ENCODE measurements around the gene PCDHGC5. TPM values are rescaled to one million over a fixed set of nuclear protein-coding genes. Genes with fewer than 3 reads are reported as not detected.
A peak's percentile ranks its signal among the peaks of the same experiment; 100 is the strongest.

PCDHGC5 gene
- total and polyA plus RNA-seq, 11 donors = 0.72 to 5.4 (median 3.0) TPM

DNA sequence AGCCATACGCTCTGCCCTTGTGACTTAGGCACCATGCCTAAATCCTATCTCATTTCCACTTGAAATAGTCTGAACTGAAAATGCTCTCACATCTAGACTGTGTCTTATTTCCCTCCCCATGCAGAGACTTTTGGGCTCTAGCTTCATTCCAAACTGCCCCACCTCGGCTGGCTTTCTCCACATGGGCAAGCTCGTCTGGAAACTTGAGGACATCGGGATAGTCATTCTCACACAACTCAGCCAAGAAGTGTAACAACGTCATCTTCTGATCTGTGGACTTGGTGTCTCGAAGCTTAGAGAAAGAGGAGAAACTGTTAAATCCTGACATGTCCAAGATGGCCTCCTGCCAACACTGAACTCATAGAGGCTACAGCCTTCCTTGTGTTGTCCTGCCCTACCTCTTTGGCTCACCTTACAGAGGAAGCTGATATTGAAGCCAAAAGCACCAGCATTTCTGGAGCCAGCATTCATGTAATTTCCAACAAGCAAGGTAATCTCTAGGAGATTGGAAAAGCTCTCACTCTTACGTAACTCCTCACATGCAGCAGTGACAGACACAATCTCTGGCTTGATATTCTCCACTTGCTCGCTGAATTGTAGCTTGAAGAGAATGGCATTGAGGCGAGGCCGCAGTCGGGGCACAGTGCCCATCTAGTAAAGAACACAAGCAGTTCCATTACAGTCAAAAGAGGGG is 39.6 kb downstream of the PCDHGC5 start:
- peaks cover 0 to 91% (median 51%) of the 10 kb centered on the region in 9 donors for H3K36me3 ChIP-seq
- peak overlapping the region; percentile 63 to 90 (median 84) for H3K27ac ChIP-seq
- TF ChIP-seq POLR2A (IDR thresholded peaks at IDR 0.05) = no peak
- TF ChIP-seq, protein P1, sequence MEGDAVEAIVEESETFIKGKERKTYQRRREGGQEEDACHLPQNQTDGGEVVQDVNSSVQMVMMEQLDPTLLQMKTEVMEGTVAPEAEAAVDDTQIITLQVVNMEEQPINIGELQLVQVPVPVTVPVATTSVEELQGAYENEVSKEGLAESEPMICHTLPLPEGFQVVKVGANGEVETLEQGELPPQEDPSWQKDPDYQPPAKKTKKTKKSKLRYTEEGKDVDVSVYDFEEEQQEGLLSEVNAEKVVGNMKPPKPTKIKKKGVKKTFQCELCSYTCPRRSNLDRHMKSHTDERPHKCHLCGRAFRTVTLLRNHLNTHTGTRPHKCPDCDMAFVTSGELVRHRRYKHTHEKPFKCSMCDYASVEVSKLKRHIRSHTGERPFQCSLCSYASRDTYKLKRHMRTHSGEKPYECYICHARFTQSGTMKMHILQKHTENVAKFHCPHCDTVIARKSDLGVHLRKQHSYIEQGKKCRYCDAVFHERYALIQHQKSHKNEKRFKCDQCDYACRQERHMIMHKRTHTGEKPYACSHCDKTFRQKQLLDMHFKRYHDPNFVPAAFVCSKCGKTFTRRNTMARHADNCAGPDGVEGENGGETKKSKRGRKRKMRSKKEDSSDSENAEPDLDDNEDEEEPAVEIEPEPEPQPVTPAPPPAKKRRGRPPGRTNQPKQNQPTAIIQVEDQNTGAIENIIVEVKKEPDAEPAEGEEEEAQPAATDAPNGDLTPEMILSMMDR (IDR thresholded peaks at IDR 0.05) = no peak
- peak in 2 of 5 donors; percentile 60 to 70 for DNase-seq
- no peaks in the 10 kb centered on the region for H3K9me3 ChIP-seq
- intact Hi-C loops (cut with DNase I) = loop anchor here in 8 of 10 donors (2.0 to 10.0 kb wide), 11 partner anchors 30 to 204 kb away; partner anchors contain the start of genes PCDHGA11 (in 2 of the 8), PCDHGB7 (in 2 of the 8), PCDHGA1 (in 1 of the 8) and PCDHGA10 (in 1 of the 8)
- 25 to 41% (median 35%) methylated on average over 11 of the region's 11 CpGs for whole genome bisulfite sequencing, 4 donors
- peaks cover 2 to 52% (median 40%) of the 10 kb centered on the region in 12 donors for H3K4me1 ChIP-seq
- no peaks in the 10 kb centered on the region for H3K27me3 ChIP-seq
- H3K4me3 ChIP-seq = no peak overlapping the region
- peak; percentile 49 to 78 (median 61) for ATAC-seq

DNA sequence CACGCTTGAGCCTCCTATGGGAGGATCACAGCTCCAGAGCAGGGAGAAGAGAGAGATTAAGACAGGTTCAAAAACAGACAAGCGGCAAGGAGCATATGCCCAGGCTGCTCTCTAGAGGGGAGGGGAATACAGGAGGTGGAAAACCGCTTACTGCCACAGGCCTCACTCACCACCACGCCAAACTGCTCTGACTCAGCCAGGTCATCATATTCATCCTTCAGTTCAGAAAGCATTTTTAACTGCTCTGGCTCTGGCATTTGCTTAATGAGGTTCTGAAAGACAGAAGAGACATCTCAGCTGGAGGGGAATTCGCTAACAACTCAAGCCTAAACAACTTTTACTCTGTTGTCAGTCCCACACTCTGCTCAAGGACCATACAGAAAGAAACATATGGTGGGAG is 40.1 kb downstream of the PCDHGC5 start:
- Histone ChIP-seq H3K4me1 (peaks cover 2 to 50% (median 37%) of the 10 kb centered on the region in 12 donors), H3K36me3 (peaks cover 0 to 91% (median 52%) of the 10 kb centered on the region in 9 donors), H3K4me3 (no peak overlapping the region), H3K27me3 (no peaks in the 10 kb centered on the region), H3K27ac (peak overlapping the region; percentile 63 to 90 (median 84)), H3K9me3 (no peaks in the 10 kb centered on the region)
- ATAC-seq = peak; percentile 29 to 82 (median 76)
- DNase-seq = peak in 3 of 5 donors; percentile 56 to 76 (median 66)
- no peak for TF ChIP-seq POLR2A (IDR thresholded peaks at IDR 0.05)
- TF ChIP-seq, protein P1 (IDR thresholded peaks at IDR 0.05) = no peak
- WGBS, 4 donors = 41 to 49% (median 43%) methylated on average over 5 of the region's 5 CpGs
- intact Hi-C loops (cut with DNase I) = loop anchor here in 9 of 10 donors (1.0 to 10.0 kb wide), 12 partner anchors 24 to 204 kb away; partner anchors contain the start of genes PCDHGA11 (in 2 of the 9), PCDHGB7 (in 2 of the 9), PCDHGA1 (in 1 of the 9) and PCDHGA10 (in 1 of the 9)

DNA sequence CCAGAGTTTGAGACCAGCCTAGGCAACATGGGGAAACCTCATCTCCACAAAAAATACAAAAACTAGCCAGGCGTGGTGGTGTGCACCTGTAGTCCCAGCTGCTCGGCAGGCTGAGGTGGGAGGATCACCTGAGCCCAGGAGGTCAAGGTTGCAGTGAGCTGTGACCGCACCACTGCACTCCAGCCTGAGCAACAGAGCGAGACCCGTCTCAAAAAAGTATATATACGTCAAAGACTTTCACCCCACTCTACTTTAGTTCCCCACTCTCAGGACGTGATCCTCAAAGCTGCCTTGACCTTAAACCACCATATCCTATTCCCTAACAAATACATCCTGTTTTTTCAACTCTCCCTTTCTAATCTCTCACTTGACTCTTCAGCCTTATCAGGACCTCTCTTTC is 41.0 kb downstream of the PCDHGC5 start:
- Histone ChIP-seq H3K9me3 (no peaks in the 10 kb centered on the region), H3K36me3 (peaks cover 0 to 93% (median 52%) of the 10 kb centered on the region in 9 donors), H3K27me3 (no peaks in the 10 kb centered on the region), H3K4me3 (no peak overlapping the region), H3K4me1 (peaks cover 2 to 43% (median 29%) of the 10 kb centered on the region in 12 donors), H3K27ac (peak overlapping the region; percentile 63 to 90 (median 84))
- 84 to 91% (median 90%) methylated on average over 7 of the region's 7 CpGs for WGBS, 4 donors
- intact Hi-C loops (cut with DNase I) = loop anchor here in 9 of 10 donors (1.0 to 10.0 kb wide), 12 partner anchors 23 to 205 kb away; partner anchors contain the start of genes PCDHGA11 (in 2 of the 9), PCDHGB7 (in 2 of the 9), PCDHGA1 (in 1 of the 9) and PCDHGA10 (in 1 of the 9)
- DNase-seq = no peak
- ATAC-seq = no peak
- TF ChIP-seq, protein P1 (IDR thresholded peaks at IDR 0.05) = no peak
- no peak for TF ChIP-seq POLR2A (IDR thresholded peaks at IDR 0.05)

DNA sequence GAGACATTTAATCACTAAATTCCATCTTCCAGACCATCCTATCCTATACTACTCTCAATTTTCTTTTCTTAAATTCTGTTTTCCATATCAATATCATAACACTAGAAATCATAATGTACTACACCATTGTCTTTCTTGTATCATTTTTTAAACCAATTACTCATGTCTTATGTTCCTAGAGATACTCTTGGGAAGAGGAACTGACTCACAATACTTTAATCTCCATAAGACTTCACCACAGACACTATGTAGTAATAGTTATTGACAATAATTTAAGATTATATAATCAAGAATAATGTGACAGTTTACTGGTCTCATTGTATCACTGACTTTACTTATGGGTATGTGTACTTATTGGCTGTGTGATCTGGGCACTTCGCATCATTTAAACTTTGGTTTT is 43.8 kb downstream of the PCDHGC5 start:
- WGBS, 4 donors = 91 to 99% (median 97%) methylated on average over 1 of the region's 1 CpG

More for the DNA sequence above, 43.8 kb downstream of the PCDHGC5 start:
- H3K27ac ChIP-seq = no peak overlapping the region
- no peaks in the 10 kb centered on the region for H3K27me3 ChIP-seq
- H3K9me3 ChIP-seq = no peaks in the 10 kb centered on the region
- intact Hi-C loops (cut with DNase I) = no loop called here
- H3K36me3 ChIP-seq = peaks cover 0 to 79% (median 27%) of the 10 kb centered on the region in 9 donors
- DNase-seq = no peak
- no peak for ATAC-seq
- H3K4me3 ChIP-seq = no peak overlapping the region
- TF ChIP-seq POLR2A (IDR thresholded peaks at IDR 0.05) = no peak
- TF ChIP-seq, protein P1 (IDR thresholded peaks at IDR 0.05) = no peak
- peaks cover 2 to 34% (median 27%) of the 10 kb centered on the region in 12 donors for H3K4me1 ChIP-seq
